Stimulated activated CD8-positive, alpha-beta memory T cell treated with anti-CD3 and anti-CD28 coated beads, Interleukin-15, amount 100 ng/mL, for 48 hours (primary cell): ENCODE measurements around the gene MRGPRG.
A peak's percentile ranks its signal among the peaks of the same experiment; 100 is the strongest.
"Not testable (repeated sequence)": the region's sequence is repeated elsewhere in the genome, so short reads cannot be mapped to it uniquely, and the experiment has no call there.

Source experiments
- DNase-seq, 2 donors: peaks; one replicate each; pipeline ENCODE4 v3.0.0-alpha.2; 2020; ENCODE audit warnings: low read depth in 2 of 2

Gene MRGPRG

DNA sequence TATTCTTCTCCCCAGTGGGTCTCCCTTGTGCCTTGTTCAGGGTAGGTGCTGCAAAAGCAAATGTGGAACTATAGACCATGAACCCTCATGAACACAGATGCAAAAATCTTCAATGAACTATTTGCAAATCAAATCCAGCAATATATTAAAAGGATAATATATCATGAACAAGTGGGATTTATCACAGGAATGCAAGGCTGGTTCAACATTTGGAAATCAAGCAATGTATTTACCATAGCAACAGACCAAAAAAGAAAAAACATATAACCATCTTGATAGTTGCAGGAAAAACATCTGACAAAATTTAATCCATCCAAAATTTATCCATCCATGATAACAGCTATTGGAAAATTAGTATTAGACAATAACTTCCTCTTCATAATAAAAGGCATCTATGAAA, 42.1 kb downstream of the MRGPRG start:
- DNase-seq, result no peak

DNA sequence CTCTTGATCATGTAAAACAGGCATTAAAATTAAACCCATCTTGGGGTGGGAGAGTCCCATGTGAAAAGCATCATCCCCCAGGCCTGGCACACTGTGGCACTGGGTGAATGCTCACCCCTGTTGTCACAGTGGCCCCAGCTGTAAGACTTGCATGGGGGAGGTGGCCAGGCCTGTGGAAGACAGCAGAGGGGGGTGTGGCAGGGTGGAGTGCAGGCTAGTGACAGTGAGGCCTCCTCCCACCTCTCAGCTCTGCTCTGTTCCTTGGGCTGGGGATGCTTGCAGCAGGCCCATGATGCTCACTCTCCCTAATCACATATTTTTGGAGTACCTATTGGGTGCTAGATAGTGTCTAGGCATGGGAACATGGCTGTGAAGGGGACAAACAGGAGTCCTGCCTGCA, 43.4 kb downstream of the MRGPRG start:
- no peak for DNase-seq

DNA sequence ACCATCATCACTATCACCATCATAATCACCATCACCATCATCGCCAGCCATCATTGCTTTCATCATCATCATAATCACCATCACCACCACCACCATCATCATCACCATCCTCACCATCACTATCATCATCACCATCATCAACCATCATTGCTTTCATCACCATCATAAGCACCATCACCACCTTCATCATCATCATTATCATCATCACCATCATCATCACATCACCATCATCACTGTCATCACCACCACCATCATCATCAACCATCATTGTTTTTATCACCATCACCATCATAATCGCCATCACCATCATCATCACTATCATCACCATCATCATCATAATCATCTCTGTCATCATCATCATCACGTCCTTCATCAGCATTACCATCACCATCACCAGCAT, 44.2 kb downstream of the MRGPRG start:
- no peak for DNase-seq

DNA sequence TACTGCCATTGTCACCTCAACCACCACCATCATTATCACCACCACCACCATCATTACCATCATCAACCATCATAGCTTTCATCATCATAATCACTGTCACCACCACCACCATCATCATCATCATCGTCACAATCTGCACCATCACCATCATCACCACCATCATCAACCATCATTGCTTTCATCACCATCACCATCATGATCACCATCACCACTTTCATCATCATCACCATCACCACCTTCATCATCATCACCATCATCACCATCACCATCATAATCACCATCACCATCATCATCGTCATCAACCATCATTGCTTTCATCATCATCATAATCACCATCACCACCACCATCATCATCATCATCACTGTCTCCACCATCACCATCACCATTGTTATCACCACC, 44.8 kb downstream of the MRGPRG start:
- no peak for DNase-seq

DNA sequence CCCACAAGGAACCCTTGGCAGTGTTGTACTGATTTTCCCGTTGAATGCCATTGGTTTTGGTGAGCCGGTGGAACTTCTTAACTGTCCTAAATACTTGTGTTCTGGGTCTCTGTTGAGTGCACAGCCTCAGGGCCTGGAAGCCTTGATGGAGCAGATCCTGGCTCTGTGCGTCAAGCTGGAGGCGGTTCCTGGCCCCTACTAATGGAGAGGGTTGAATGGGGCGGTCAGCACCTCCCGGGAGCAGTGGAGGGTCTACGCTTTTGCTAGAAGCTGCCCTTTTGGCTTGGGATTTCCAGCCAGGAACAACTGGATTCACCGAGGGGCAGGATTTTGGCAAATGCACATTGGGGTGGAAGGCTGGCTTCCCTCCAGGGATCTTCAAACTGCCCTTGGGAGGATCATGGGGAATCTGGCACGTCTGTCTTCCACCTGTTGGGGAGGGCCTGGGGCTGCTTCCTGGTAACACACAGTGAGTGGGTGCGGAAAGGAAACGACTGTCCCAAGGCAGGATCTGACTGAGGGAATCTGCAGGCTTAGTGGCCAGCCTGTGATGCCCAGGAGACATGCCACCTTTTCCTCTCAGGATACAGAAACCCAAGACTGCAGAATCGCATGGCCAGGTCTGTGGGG, 46.6 kb downstream of the MRGPRG start:
- DNase-seq, result no peak

DNA sequence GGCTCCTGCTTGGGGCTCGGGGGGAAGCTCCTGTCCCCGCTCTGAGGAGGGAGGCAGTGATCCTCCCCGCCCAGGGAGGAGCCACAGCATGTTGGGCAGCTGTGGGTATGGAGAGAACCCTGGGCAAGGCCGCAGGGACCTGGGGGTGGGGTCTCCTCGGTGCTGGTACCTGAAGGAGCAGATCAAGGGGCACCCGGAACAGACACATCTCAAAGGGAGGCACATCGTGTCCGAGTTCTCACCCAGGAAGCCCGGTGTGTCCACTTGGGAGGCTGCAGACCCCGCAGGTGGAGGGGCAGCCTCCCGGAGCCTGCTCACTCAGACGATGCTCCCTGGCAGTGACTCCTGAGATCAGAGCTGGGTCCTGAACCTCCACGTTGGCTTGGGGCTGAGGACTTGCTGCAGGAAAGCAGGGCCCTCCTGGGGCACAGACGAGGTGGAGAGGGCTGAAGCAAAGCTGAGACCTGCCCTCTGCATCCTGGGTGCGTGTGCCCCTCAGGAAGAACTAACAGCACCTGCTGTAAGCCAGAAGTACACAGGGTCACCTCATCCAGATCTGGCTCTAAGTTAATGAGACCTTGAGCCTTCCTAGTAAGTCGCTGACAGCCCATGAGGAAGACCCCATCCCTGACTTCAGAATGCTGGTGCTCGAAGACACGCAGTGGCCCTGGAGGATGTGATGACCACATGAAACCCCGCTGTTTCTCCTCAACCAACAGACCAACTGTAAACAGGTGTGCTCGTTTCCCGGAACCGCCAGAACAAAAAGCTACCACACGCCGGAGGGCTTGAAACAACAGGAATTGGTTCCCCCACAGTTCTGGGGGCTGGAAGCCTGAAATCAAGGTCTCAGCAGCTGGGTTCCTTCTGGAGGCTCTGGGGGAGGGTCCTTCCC, 47.6 kb downstream of the MRGPRG start:
- no peak for DNase-seq

DNA sequence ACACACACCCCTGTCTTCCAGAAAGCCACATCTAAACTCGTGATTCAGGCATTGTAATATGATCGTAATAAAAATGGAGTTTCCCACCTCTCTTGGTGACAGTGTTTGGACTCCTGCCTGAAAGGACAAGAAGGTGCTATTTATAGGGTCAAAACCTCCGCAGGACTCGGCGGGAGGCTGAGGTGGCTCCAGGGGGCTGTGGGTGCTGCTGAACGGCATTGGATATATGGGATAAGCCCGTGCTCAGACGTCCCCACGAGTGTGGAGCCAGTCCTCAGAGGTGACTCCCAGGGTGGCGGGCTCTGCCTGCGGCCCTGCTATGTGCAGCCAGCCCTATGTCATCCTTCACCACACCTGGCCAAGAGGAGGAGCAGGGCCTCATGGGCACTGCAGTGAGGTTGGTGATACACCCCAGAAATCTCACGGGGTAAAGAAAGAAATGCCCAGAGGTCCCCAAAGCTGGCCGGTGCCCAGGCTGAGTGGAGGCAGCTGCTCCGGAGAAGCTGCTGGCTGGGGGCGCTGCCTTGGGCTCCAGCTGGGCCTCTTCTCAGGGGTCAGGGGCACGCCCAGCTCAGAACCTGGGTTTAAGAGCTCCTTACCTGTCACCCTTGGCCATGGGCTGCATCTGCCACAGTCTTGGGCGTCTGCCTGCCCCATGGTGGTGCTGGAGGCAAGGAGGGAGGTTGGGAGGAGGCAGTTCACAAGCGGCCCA, 48.4 kb downstream of the MRGPRG start:
- no peak for DNase-seq

DNA sequence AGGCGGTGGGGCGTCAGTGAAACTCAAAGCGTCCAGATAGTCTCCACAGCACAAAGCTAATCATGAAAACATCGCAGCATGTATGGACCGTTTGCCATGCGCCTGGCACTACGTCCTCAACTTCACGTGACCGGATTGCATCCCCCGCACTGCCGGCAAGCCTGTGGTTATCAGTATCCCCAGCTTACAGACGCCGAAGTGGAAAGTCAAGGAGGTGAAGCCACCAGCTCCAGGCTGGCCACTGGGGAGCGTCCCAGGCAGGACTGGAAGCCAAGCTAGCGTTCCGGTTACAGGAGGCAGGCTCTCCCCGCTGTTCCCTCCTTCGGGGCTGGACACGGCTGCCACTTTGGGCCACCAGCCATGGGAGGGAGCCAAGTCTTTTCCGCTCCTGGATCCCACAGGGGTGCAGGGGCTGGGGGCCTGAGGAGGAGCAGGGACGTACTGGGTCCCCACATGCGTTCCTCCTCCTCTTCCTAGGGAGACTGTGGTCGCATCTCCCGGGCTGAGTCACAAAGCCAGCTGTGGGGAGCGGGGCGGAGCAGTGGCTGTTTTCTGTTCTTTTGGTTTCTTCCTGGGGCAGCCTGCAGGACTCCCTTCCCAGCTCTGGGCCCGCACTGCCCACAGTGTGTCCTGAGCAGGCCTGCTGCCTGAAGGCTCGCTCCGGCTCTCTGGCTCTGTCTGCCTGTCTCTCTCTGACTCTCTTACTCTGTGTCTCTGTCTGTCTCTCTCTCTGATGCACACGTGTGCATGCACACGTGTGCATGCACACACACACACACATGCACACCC, 49.2 kb downstream of the MRGPRG start:
- DNase-seq, result peak in 1 of 2 donors; percentile 14

DNA sequence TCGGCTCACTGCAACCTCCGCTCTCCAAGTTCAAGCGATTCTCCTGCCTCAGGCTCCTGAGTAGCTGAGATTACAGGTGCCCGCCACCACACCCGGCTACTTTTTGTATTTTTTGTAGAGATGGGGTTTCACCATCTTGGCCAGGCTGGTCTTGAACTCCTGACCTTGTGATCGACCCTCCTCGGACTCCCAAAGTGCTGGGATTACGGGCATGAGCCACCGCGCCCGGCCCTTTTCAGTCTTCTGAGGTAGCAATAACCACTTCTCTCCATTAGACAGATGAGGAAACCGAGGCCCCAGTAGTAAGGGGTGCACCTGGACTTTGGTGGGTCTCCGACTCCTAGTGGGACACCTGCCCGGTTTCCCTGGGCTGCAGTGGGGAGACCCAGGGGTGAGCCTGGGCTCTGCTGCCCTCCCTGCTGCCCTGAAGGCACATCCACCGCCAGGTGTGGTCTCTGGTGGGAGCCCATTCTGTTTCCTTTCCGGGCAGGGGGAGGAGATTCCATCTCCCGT, 49.8 kb downstream of the MRGPRG start:
- DNase-seq, result not testable (repeated sequence)
